HepG2 (cell line): Measurements from ENCODE around the gene ENO2. TPM values are rescaled to one million over a fixed set of nuclear protein-coding genes. Genes with fewer than 3 reads are reported as not detected.

Experiments
- ATAC-seq: fragments of 200-7000 bp; cut with Tn5 transposase; 3 replicates; pipeline ENCODE4 v1.9.1; 2020; ENCODE audit warnings: mild to moderate bottlenecking, moderate library complexity
- BruUV-seq: library from RNA; stranded (reverse); fragments of 400-500 nt; replicated peaks from 2 replicates; lab custom pipeline; 2021; lab: Mats Ljungman, UMichigan
- CTCF ChIA-PET: fragments of 300-600 bp; formaldehyde crosslinking; extraction: SDS; loops from one replicate; lab custom pipeline; 2021; ENCODE audit warnings: low total read pairs, inconsistent platforms, low intra/inter-chr PET ratio; lab: Yijun Ruan, JAX
- POLR2A ChIA-PET: fragments of 350-600 bp; sonication (Branson Sonifier 250); formaldehyde crosslinking; loops from one replicate; lab custom pipeline; 2020; ENCODE audit warnings: antibody characterized with exemption, inconsistent platforms; lab: Yijun Ruan, JAX
- DNase-seq: peaks from one replicate; pipeline ENCODE4 v3.0.0-alpha.2; 2015; ENCODE audit warnings: low spot score
- FAIRE-seq: peaks from 3 replicates; lab custom pipeline; 2011; peaks lifted over from hg19 to GRCh38; lab: Jason Lieb, UNC
- H2AFZ ChIP-seq: one replicate; pipeline ENCODE4 v1.6.1; 2011; ENCODE audit warnings: low read length, inconsistent platforms
- H3K27ac ChIP-seq: fragments of 300-600 bp; 3 replicates; pipeline ENCODE4 v1.8.0; 2011; ENCODE audit warnings: mixed run types, mild to moderate bottlenecking, mixed read lengths, low read length, inconsistent platforms; ENCODE audit not compliant: insufficient read depth; ENCODE audit errors: extremely low read length
- H3K27me3 ChIP-seq, 2 experiments: fragments of 200-600 bp in 1 of 2; 2 replicates in 1 of 2; 3 replicates in 1 of 2; pipeline versions ENCODE4 v1.6.0 to v1.8.0; 2011; ENCODE audit warnings: low read length in 2 of 2, mild to moderate bottlenecking in 2 of 2, moderate library complexity in 2 of 2, inconsistent platforms in 1 of 2; ENCODE audit not compliant: insufficient read depth in 2 of 2, control insufficient read depth in 1 of 2
- H3K36me3 ChIP-seq, 2 experiments: fragments of 200-600 bp in 1 of 2; replicated peaks in 1 of 2; 2 replicates in 1 of 2; 3 replicates in 1 of 2; pipeline versions ENCODE4 v1.5.1 to v1.8.0; 2011; ENCODE audit warnings: low read length in 2 of 2, inconsistent platforms in 1 of 2; ENCODE audit not compliant: insufficient read depth in 2 of 2, control insufficient read depth in 1 of 2
- H3K4me1 ChIP-seq: 2 replicates; pipeline ENCODE4 v1.5.1; 2012; ENCODE audit warnings: low read length, inconsistent platforms; ENCODE audit not compliant: insufficient read depth
- H3K4me2 ChIP-seq: 2 replicates; pipeline ENCODE4 v1.6.0; 2011; ENCODE audit warnings: low read depth, low read length, inconsistent platforms
- H3K4me3 ChIP-seq, 3 experiments: fragments of 200-600 bp in 1 of 3; sonication (generic), shearing (Covaris generic) in 1 of 3; replicated peaks in 1 of 3; 2 replicates each; pipeline ENCODE4 v1.5.1; 2011 to 2016; ENCODE audit warnings: low read length in 3 of 3, inconsistent platforms in 2 of 3, low read depth in 2 of 3, mild to moderate bottlenecking in 2 of 3, control low read depth in 1 of 3, mixed read lengths in 1 of 3; ENCODE audit not compliant: insufficient read depth in 1 of 3
- H3K79me2 ChIP-seq: one replicate; pipeline ENCODE4 v1.6.1; 2011; ENCODE audit warnings: low read length, inconsistent platforms; ENCODE audit not compliant: insufficient read depth
- H3K9ac ChIP-seq: 2 replicates; pipeline ENCODE4 v1.6.0; 2011; ENCODE audit warnings: mild to moderate bottlenecking, low read depth, low read length, inconsistent platforms; ENCODE audit not compliant: insufficient read depth
- H3K9me3 ChIP-seq: 2 replicates; pipeline ENCODE4 v1.5.1; 2012; ENCODE audit warnings: mild to moderate bottlenecking, low read length
- H4K20me1 ChIP-seq: 2 replicates; pipeline ENCODE4 v1.6.0; 2011; ENCODE audit warnings: inconsistent platforms, mild to moderate bottlenecking, low read length, moderate library complexity; ENCODE audit not compliant: insufficient read depth
- GTF2F1 ChIP-seq: fragments of 150-350 bp; IDR thresholded peaks from 2 replicates; pipeline ENCODE4 v1.6.1; 2014; ENCODE audit warnings: low read length
- HMG20B ChIP-seq: conservative IDR thresholded peaks from 2 replicates; pipeline ENCODE4 v1.6.1; 2016; ENCODE audit warnings: missing genetic modification reagents, missing compliant biosample characterization
- HMGXB4 ChIP-seq, 2 experiments: sonication (generic) in 1 of 2; formaldehyde crosslinking in 1 of 2; IDR thresholded peaks; 2 replicates each; pipeline versions ENCODE4 v1.4.0 to v1.6.1; 2018 to 2020; ENCODE audit warnings: missing genetic modification reagents in 2 of 2, borderline replicate concordance in 1 of 2, low read depth in 1 of 2, mild to moderate bottlenecking in 1 of 2, missing biosample characterization in 1 of 2
- HNRNPH1 ChIP-seq: fragments of 200-400 bp; formaldehyde crosslinking; optimal IDR thresholded peaks from 2 replicates; pipeline ENCODE3; 2017; ENCODE audit warnings: mild to moderate bottlenecking, low read depth, low read length
- KAT7 ChIP-seq: IDR thresholded peaks from 2 replicates; pipeline ENCODE4 v1.6.1; 2018; ENCODE audit warnings: borderline replicate concordance, missing compliant biosample characterization
- MATR3 ChIP-seq: sonication (generic); formaldehyde crosslinking; IDR thresholded peaks from 2 replicates; pipeline ENCODE4 v1.4.0; 2020; ENCODE audit warnings: missing genetic modification reagents
- MZF1 ChIP-seq: sonication (generic); formaldehyde crosslinking; IDR thresholded peaks from 2 replicates; pipeline ENCODE4 v1.8.1; 2023; ENCODE audit warnings: mild to moderate bottlenecking, missing genetic modification reagents, borderline replicate concordance
- NONO ChIP-seq, 2 experiments: fragments of 450-650 bp in 1 of 2; sonication (generic) in 1 of 2; formaldehyde crosslinking in 1 of 2; IDR thresholded peaks in 1 of 2; conservative IDR thresholded peaks in 1 of 2; 2 replicates each; pipeline versions ENCODE4 v1.6.1 to v1.8.0; 2017 to 2022; ENCODE audit warnings: mild to moderate bottlenecking in 1 of 2, missing genetic modification reagents in 1 of 2, moderate library complexity in 1 of 2
- SYNCRIP ChIP-seq: fragments of 200-400 bp; formaldehyde crosslinking; IDR thresholded peaks from 2 replicates; pipeline ENCODE4 v1.6.1; 2018; ENCODE audit warnings: mild to moderate bottlenecking, low read depth, low read length; ENCODE audit not compliant: insufficient read depth
- ZBTB43 ChIP-seq: sonication (generic); formaldehyde crosslinking; conservative IDR thresholded peaks from 2 replicates; pipeline ENCODE4 v1.4.0; 2020; ENCODE audit warnings: missing genetic modification reagents
- ZNF274 ChIP-seq: sonication (generic); formaldehyde crosslinking; IDR thresholded peaks from 2 replicates; pipeline ENCODE4 v1.5.1; 2020; ENCODE audit warnings: mild to moderate bottlenecking, missing genetic modification reagents
- ZNF335 ChIP-seq: sonication (generic); formaldehyde crosslinking; IDR thresholded peaks from 2 replicates; pipeline ENCODE4 v1.4.0; 2020; ENCODE audit warnings: missing genetic modification reagents
- ZNF33B ChIP-seq: sonication (generic); formaldehyde crosslinking; IDR thresholded peaks from 2 replicates; pipeline ENCODE4 v1.5.1; 2020; ENCODE audit warnings: mild to moderate bottlenecking, missing genetic modification reagents
- ZNF530 ChIP-seq: sonication (generic); formaldehyde crosslinking; IDR thresholded peaks from 2 replicates; pipeline ENCODE4 v1.5.0; 2020; ENCODE audit warnings: low read depth, mild to moderate bottlenecking, missing genetic modification reagents
- ZNF558 ChIP-seq: sonication (generic); formaldehyde crosslinking; IDR thresholded peaks from 2 replicates; pipeline ENCODE4 v1.9.0; 2022; ENCODE audit warnings: mild to moderate bottlenecking, missing genetic modification reagents, borderline replicate concordance
- ZNF772 ChIP-seq: sonication (generic); formaldehyde crosslinking; IDR thresholded peaks from 2 replicates; pipeline ENCODE4 v1.5.0; 2020; ENCODE audit warnings: mild to moderate bottlenecking, missing genetic modification reagents
- WGBS: methylation state at CpG from one replicate; pipeline ENCODE4 v1.1.6; 2017; ENCODE audit warnings: low lambda C conversion rate; 5-methylcytosine and 5-hydroxymethylcytosine counted together
- in situ Hi-C: cut with HindIII; loops from 2 replicates; pipeline ENCODE4 v1.10.0; 2017; ENCODE audit warnings: low pct_unique_long_range_greater_than_20kb; ENCODE audit not compliant: extremely low pct_ligation_motif_present
- intact Hi-C: fragments of 100-400 bp; cut with micrococcal nuclease; formaldehyde crosslinking; loops from one replicate; pipeline ENCODE4 v1.10.0; 2022; ENCODE audit not compliant: unreplicated experiment
- polyA plus RNA-seq, 8 experiments: library from polyadenylated mRNA; depleted of rRNA in 3 of 8; stranded (reverse) in 7 of 8; unstranded in 1 of 8; fragments of >200 nt; fragmentation: Illumina TruSeq in 4 of 8; extraction: Trizol in 4 of 8; gene quantifications; 2 replicates each; pipeline versions ENCODE4 v1.2.1 to v1.2.3, GENCODE V29; 2011 to 2016; ENCODE audit warnings: low read depth in 4 of 8, missing spikeins in 1 of 8, mixed read lengths in 1 of 8; ENCODE audit not compliant: insufficient read depth in 1 of 8
- total RNA-seq, 5 experiments: library from RNA; depleted of rRNA; stranded (reverse); fragments of >200 nt; fragmentation: Illumina TruSeq; extraction: Trizol; gene quantifications; 2 replicates each; pipeline ENCODE4 v1.2.3, GENCODE V29; 2016; ENCODE audit warnings: low read depth in 1 of 5
- TF ChIP-seq, protein P1 (sequence below): sonication (generic); formaldehyde crosslinking; IDR thresholded peaks from 2 replicates; pipeline ENCODE4 v1.4.0; 2020; ENCODE audit warnings: missing genetic modification reagents, borderline replicate concordance

The ENO2 gene
- total and polyA plus RNA-seq, 2 of the 13 experiments (the other 11 are each of a cell fraction or from before 2014, with no cell fraction given), result 19.3 to 136 TPM

DNA sequence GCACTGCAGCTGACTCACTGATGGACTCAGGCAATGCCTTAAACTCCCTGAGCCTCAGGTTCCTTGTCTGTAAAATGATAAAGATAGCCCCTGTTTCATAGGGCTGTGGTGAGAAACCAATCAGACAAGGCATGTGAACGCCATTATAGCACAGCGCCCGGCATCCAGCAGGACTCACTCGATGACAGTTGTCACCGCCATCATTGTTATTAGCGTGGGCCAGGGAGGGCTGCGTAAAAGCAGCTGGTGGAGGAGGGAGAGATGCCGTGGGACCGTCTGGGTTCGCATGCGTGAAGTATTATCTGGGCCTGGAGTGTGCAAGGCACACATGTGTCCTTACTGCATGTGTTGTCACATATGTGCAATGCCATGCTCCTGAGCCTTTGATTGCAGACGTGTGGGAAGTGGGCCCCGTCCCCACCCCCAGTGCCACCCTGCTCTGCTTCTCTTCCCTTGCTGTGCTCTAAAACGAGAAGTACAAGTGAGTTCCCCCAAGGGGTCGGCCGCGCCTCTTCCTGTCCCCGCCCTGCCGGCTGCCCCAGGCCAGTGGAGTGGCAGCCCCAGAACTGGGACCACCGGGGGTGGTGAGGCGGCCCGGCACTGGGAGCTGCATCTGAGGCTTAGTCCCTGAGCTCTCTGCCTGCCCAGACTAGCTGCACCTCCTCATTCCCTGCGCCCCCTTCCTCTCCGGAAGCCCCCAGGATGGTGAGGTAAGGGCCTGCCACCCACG is 36.6 kb downstream of the ENO2 start, which contains the start of gene PTPN6:
Gene PTPN6, plus strand, starts transcription at position 546 of the 730 bp plus-strand sequence. Its CDS starts 157 bp downstream, at position 703.
- 92% methylated on average over 17 of the region's 25 CpGs for WGBS
- H3K9me3 ChIP-seq, result no peaks in the 10 kb centered on the region
- no peak within 1 kb of the TSS for H3K9ac ChIP-seq
- H3K4me3 ChIP-seq, result no peak within 1 kb of the TSS
- H3K79me2 ChIP-seq, result no peaks in the 10 kb centered on the region
- ATAC-seq (no peak), FAIRE-seq (no peak), DNase-seq (no peak)
- intact Hi-C loops (no loop called here), in situ Hi-C loops (no loop called here)
- H4K20me1 ChIP-seq, result no peaks in the 10 kb centered on the region
- H3K36me3 ChIP-seq, result no peaks in the 10 kb centered on the region; a peak in 1 of 5 replicates
- H3K27me3 ChIP-seq, result no peaks in the 10 kb centered on the region
- no peak within 1 kb of the TSS for H3K4me2 ChIP-seq
- ChIA-PET CTCF (interaction anchor here (0.7 kb wide), 1 partner anchor 82 kb away, joined by 3 read pairs; no protein-coding TSS in a partner anchor), POLR2A (no interaction called here)
- peaks cover 18% of the 10 kb centered on the region for H3K4me1 ChIP-seq
- no TSS peak for BruUV-seq
- no peak within 1 kb of the TSS for H2AFZ ChIP-seq
- no peak within 1 kb of the TSS for H3K27ac ChIP-seq
- TF ChIP-seq KAT7 (no peak), HMGXB4 (CRISPR knock-in tag; IDR thresholded peaks at IDR 0.05; ENCODE audit: borderline replicate concordance in 1 of 2, low read depth in 1 of 2) (no peak), NONO (IDR thresholded peaks at IDR 0.05) (no peak), NONO (CRISPR knock-in tag; conservative IDR thresholded peaks at IDR 0.05) (no peak), ZNF558 (CRISPR knock-in tag) (no peak), ZNF274 (CRISPR knock-in tag) (no peak), MZF1 (CRISPR knock-in tag) (no peak), ZNF335 (CRISPR knock-in tag) (no peak), GTF2F1 (no peak), MATR3 (CRISPR knock-in tag) (no peak), ZNF530 (CRISPR knock-in tag) (no peak), ZNF33B (CRISPR knock-in tag) (no peak), HMG20B (no peak), HNRNPH1 (no peak), SYNCRIP (no peak), ZNF772 (no peak), ZBTB43 (no peak)
- TF ChIP-seq, protein P1, sequence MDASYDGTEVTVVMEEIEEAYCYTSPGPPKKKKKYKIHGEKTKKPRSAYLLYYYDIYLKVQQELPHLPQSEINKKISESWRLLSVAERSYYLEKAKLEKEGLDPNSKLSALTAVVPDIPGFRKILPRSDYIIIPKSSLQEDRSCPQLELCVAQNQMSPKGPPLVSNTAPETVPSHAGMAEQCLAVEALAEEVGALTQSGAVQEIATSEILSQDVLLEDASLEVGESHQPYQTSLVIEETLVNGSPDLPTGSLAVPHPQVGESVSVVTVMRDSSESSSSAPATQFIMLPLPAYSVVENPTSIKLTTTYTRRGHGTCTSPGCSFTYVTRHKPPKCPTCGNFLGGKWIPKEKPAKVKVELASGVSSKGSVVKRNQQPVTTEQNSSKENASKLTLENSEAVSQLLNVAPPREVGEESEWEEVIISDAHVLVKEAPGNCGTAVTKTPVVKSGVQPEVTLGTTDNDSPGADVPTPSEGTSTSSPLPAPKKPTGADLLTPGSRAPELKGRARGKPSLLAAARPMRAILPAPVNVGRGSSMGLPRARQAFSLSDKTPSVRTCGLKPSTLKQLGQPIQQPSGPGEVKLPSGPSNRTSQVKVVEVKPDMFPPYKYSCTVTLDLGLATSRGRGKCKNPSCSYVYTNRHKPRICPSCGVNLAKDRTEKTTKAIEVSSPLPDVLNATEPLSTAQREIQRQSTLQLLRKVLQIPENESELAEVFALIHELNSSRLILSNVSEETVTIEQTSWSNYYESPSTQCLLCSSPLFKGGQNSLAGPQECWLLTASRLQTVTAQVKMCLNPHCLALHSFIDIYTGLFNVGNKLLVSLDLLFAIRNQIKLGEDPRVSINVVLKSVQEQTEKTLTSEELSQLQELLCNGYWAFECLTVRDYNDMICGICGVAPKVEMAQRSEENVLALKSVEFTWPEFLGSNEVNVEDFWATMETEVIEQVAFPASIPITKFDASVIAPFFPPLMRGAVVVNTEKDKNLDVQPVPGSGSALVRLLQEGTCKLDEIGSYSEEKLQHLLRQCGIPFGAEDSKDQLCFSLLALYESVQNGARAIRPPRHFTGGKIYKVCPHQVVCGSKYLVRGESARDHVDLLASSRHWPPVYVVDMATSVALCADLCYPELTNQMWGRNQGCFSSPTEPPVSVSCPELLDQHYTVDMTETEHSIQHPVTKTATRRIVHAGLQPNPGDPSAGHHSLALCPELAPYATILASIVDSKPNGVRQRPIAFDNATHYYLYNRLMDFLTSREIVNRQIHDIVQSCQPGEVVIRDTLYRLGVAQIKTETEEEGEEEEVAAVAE, result no peak
